22Rv1 (cell line): Measurements from ENCODE around the gene FARS2.

Source experiments
- H3K27ac ChIP-seq: fragments of 450-650 bp; 2 replicates; pipeline ENCODE4 v1.5.1; 2017
- CTCF ChIP-seq: fragments of 450-650 bp; IDR thresholded peaks from 2 replicates; pipeline ENCODE4 v1.5.1; 2017; ENCODE audit warnings: mild to moderate bottlenecking
- ZFX ChIP-seq: fragments of 450-650 bp; IDR thresholded peaks from 2 replicates; pipeline ENCODE4 v1.6.1; 2017; ENCODE audit warnings: antibody characterized with exemption, borderline replicate concordance

Gene FARS2

GRCh38 chr6:5619249-5619648 is 357.9 kb downstream of the FARS2 start:
- TF ChIP-seq CTCF = no peak
- no peak for TF ChIP-seq ZFX
- H3K27ac ChIP-seq = no peak overlapping the region

- TF ChIP-seq CTCF = no peak
- no peak for TF ChIP-seq ZFX
- H3K27ac ChIP-seq = no peak overlapping the region
These were observed 361.1 kb downstream of the FARS2 start for GRCh38 chr6:5622276-5623005.

- no peak for TF ChIP-seq ZFX
- no peak for TF ChIP-seq CTCF
- no peak overlapping the region for H3K27ac ChIP-seq
These were observed 362.5 kb downstream of the FARS2 start for GRCh38 chr6:5623769-5624168.

GRCh38 chr6:5624256-5624655 is 362.9 kb downstream of the FARS2 start:
- H3K27ac ChIP-seq = no peak overlapping the region
- TF ChIP-seq CTCF (no peak), ZFX (no peak)

GRCh38 chr6:5626727-5627426 is 365.6 kb downstream of the FARS2 start:
- no peak overlapping the region for H3K27ac ChIP-seq
- TF ChIP-seq CTCF = no peak
- TF ChIP-seq ZFX = no peak

- no peak for TF ChIP-seq CTCF
- TF ChIP-seq ZFX = no peak
- H3K27ac ChIP-seq = no peak overlapping the region
These were observed 369.3 kb downstream of the FARS2 start for GRCh38 chr6:5630636-5631035.

- H3K27ac ChIP-seq = no peak overlapping the region
- TF ChIP-seq ZFX (no peak), CTCF (no peak)
These were observed 371.1 kb downstream of the FARS2 start for GRCh38 chr6:5632348-5632935.
